ENCODE data around the gene CLEC2L.

- TF ChIP-seq BHLHE40 (IDR thresholded peaks at IDR 0.05; ENCODE audit: borderline replicate concordance) (no peak), FOXA1 (IDR thresholded peaks at IDR 0.05) (no peak)
Measured at GRCh38 chr7:139588632-139589031, 65.1 kb downstream of the CLEC2L start.
